Endothelial cell of umbilical vein (primary cell): ENCODE measurements around the gene C11orf58. TPM values are rescaled to one million over a fixed set of nuclear protein-coding genes. Genes with fewer than 3 reads are reported as not detected.

Experiments used
- BruUV-seq: library from RNA; stranded (reverse); fragments of 400-500 nt; replicated peaks from 2 replicates; lab custom pipeline; 2021; lab: Mats Ljungman, UMichigan
- CTCF ChIA-PET: fragments of 300-600, 350-600 bp; sonication (Branson Sonifier 250); formaldehyde crosslinking; loops from one replicate; lab custom pipeline; 2021; ENCODE audit warnings: antibody characterized with exemption, inconsistent platforms; lab: Charles Lee
- POLR2A ChIA-PET: fragments of 300-600, 350-600 bp; sonication (Branson Sonifier 250); formaldehyde crosslinking; loops from one replicate; lab custom pipeline; 2021; ENCODE audit warnings: antibody characterized with exemption, inconsistent platforms; lab: Charles Lee
- DNase-seq: peaks from one replicate; pipeline ENCODE4 v3.0.0-alpha.2; 2011; ENCODE audit warnings: low read depth, low spot score
- FAIRE-seq: peaks from 2 replicates; lab custom pipeline; 2011; peaks lifted over from hg19 to GRCh38; lab: Jason Lieb, UNC
- H2AFZ ChIP-seq: 2 replicates; pipeline ENCODE4 v1.6.0; 2012; ENCODE audit warnings: low read depth, low read length, control low read depth, inconsistent platforms
- H3K27ac ChIP-seq: 2 replicates; pipeline ENCODE4 v1.5.1; 2011; ENCODE audit warnings: low read depth, mild to moderate bottlenecking, control low read depth, low read length, moderate library complexity; ENCODE audit not compliant: insufficient read depth
- H3K27me3 ChIP-seq, 2 experiments: 2 replicates each; pipeline versions ENCODE4 v1.6.0 to v1.6.1; 2011; ENCODE audit warnings: low read length in 2 of 2, mixed read lengths in 1 of 2; ENCODE audit not compliant: control insufficient read depth in 2 of 2, insufficient read depth in 2 of 2
- H3K36me3 ChIP-seq, 2 experiments: 2 replicates in 1 of 2; 3 replicates in 1 of 2; pipeline ENCODE4 v1.5.1; 2011; ENCODE audit warnings: low read length in 2 of 2, mild to moderate bottlenecking in 1 of 2, moderate library complexity in 1 of 2; ENCODE audit not compliant: control insufficient read depth in 2 of 2, insufficient read depth in 2 of 2; ENCODE audit errors: extremely low read depth in 1 of 2
- H3K4me1 ChIP-seq: 3 replicates; pipeline ENCODE4 v1.5.1; 2011; ENCODE audit warnings: mild to moderate bottlenecking, low read length; ENCODE audit not compliant: control insufficient read depth, insufficient read depth; ENCODE audit errors: extremely low read depth
- H3K4me2 ChIP-seq: 2 replicates; pipeline ENCODE4 v1.6.1; 2011; ENCODE audit warnings: low read length, control low read depth, mixed read lengths; ENCODE audit not compliant: insufficient read depth
- H3K4me3 ChIP-seq, 3 experiments: fragments of 200-600 bp in 1 of 3; sonication (generic), shearing (Covaris generic) in 1 of 3; replicated peaks in 1 of 3; 2 replicates each; pipeline ENCODE4 v1.5.1; 2011 to 2016; ENCODE audit warnings: control low read depth in 3 of 3, low read length in 3 of 3, mild to moderate bottlenecking in 2 of 3, inconsistent platforms in 1 of 3, low read depth in 1 of 3, moderate library complexity in 1 of 3; ENCODE audit not compliant: insufficient read depth in 1 of 3
- H3K79me2 ChIP-seq: 2 replicates; pipeline ENCODE4 v1.6.0; 2012; ENCODE audit warnings: low read length, inconsistent platforms; ENCODE audit not compliant: control insufficient read depth, insufficient read depth
- H3K9ac ChIP-seq: replicated peaks from 2 replicates; pipeline ENCODE3; 2011; ENCODE audit warnings: low read length, control low read depth; ENCODE audit not compliant: insufficient read depth; ENCODE audit errors: extremely low read depth
- H3K9me1 ChIP-seq: replicated peaks from 3 replicates; pipeline ENCODE4 v1.6.0; 2011; ENCODE audit warnings: mild to moderate bottlenecking, low read length; ENCODE audit not compliant: control insufficient read depth, insufficient read depth; ENCODE audit errors: extremely low read depth
- H3K9me3 ChIP-seq: replicated peaks from 2 replicates; pipeline ENCODE4 v1.5.1; 2012; ENCODE audit warnings: low read length, inconsistent platforms; ENCODE audit not compliant: control insufficient read depth, insufficient read depth
- H4K20me1 ChIP-seq: replicated peaks from 2 replicates; pipeline ENCODE3; 2011; ENCODE audit warnings: mild to moderate bottlenecking, low read length; ENCODE audit not compliant: control insufficient read depth, insufficient read depth; ENCODE audit errors: extremely low read depth
- EZH2 ChIP-seq: IDR thresholded peaks from 2 replicates; pipeline ENCODE4 v1.6.1; 2012; ENCODE audit warnings: borderline replicate concordance, low read depth, mild to moderate bottlenecking, moderate library complexity, low read length, inconsistent platforms; ENCODE audit not compliant: severe bottlenecking
- FOS ChIP-seq: IDR thresholded peaks from 2 replicates; pipeline ENCODE4 v1.6.1; 2011; ENCODE audit warnings: mild to moderate bottlenecking, low read length, moderate library complexity, borderline replicate concordance; ENCODE audit not compliant: insufficient read depth
- GATA2 ChIP-seq: IDR thresholded peaks from 2 replicates; pipeline ENCODE4 v1.7.0; 2011; ENCODE audit warnings: low read depth, mild to moderate bottlenecking, moderate library complexity, mixed read lengths, low read length; ENCODE audit not compliant: insufficient read length, insufficient read depth
- JUN ChIP-seq: IDR thresholded peaks from 2 replicates; pipeline ENCODE4 v1.6.1; 2011; ENCODE audit warnings: borderline replicate concordance, low read depth; ENCODE audit not compliant: insufficient read length, insufficient read depth
- MYC ChIP-seq: IDR thresholded peaks from one replicate; pipeline ENCODE4 v1.6.1; 2011; ENCODE audit warnings: mild to moderate bottlenecking, low read depth, low read length
- POLR2A ChIP-seq: IDR thresholded peaks from 2 replicates; pipeline ENCODE4 v1.6.1; 2012; ENCODE audit warnings: low read depth, mild to moderate bottlenecking, control low read depth, low read length
- POLR2AphosphoS5 ChIP-seq: IDR thresholded peaks from 2 replicates; pipeline ENCODE4 v1.6.1; 2012; ENCODE audit warnings: low read depth, mild to moderate bottlenecking, control low read depth, low read length, moderate library complexity; ENCODE audit not compliant: insufficient read depth
- dilution Hi-C: fragments of 300-500 bp; cut with MboI; formaldehyde crosslinking; loops from one replicate; pipeline ENCODE4 v1.15.0; 2019; ENCODE audit warnings: low sequenced_read_pairs; ENCODE audit not compliant: extremely low pct_ligation_motif_present
- intact Hi-C: fragments of 100-400 bp; cut with micrococcal nuclease; formaldehyde crosslinking; loops from one replicate; pipeline ENCODE4 v1.10.0; 2022
- polyA plus RNA-seq, 4 experiments: library from polyadenylated mRNA; depleted of rRNA in 3 of 4; stranded (reverse) in 3 of 4; unstranded in 1 of 4; fragments of >200 nt; gene quantifications; 2 replicates each; pipeline versions ENCODE4 v1.2.1 to v1.2.3, GENCODE V29; 2011 to 2012; ENCODE audit warnings: missing spikeins in 1 of 4
- total RNA-seq: library from RNA; stranded (reverse); gene quantifications from 2 replicates; pipeline ENCODE4 v1.2.3, GENCODE V29; 2021
- TF ChIP-seq, protein P1 (sequence below): IDR thresholded peaks from 2 replicates; pipeline ENCODE4 v1.6.1; 2011; ENCODE audit not compliant: insufficient read depth, insufficient read length
- TF ChIP-seq, protein P2 (sequence below), 2 donors: IDR thresholded peaks; 1 replicate in 1 of 2; 2 replicates in 1 of 2; pipeline ENCODE4 v1.5.1; 2011; ENCODE audit warnings: low read length in 2 of 2, mild to moderate bottlenecking in 2 of 2, moderate library complexity in 2 of 2, control low read depth in 1 of 2, inconsistent platforms in 1 of 2, low read depth in 1 of 2; ENCODE audit not compliant: insufficient read depth in 1 of 2; ENCODE audit errors: extremely low read depth in 1 of 2

Gene C11orf58
- total and polyA plus RNA-seq, 2 donors (not counting 3 experiments of a cell fraction or from before 2014, with no cell fraction given) = 88.4 to 150 TPM

DNA sequence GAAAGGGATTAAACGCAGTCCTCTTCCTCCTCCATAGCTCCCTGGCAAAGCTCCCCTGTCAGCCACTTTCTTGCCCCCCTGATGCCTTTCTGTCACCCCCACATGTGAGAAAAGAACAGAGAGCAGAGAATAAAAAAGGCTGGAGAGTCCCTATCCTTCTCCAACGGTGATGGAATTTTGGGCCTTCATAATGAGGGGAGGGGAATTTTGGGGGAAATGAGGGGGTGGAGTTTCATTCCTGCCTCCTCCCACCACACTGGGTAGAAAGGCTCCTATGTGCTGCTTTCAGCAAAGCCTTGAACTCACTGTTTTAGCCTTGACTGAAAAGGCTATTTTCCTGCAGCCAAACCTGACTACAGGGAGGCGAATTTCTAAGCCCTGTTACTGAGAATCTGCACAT is 59.3 kb downstream of the C11orf58 start:
- Histone ChIP-seq H3K36me3 (no peaks in the 10 kb centered on the region), H3K27me3 (no peaks in the 10 kb centered on the region), H3K9me3 (no peaks in the 10 kb centered on the region), H3K4me3 (no peak overlapping the region), H3K79me2 (no peaks in the 10 kb centered on the region), H3K27ac (no peak overlapping the region), H4K20me1 (no peaks in the 10 kb centered on the region), H3K9ac (no peak overlapping the region), H3K4me1 (peaks cover 3% of the 10 kb centered on the region), H2AFZ (no peak overlapping the region), H3K4me2 (no peak overlapping the region), H3K9me1 (no peaks in the 10 kb centered on the region)
- TF ChIP-seq JUN = no peak
- TF ChIP-seq POLR2A = no peak
- no peak for DNase-seq
- dilution Hi-C loops (no loop called here), intact Hi-C loops (no loop called here)
- ChIA-PET CTCF (interaction anchor here (1.2 kb wide), 1 partner anchor 22 kb away, joined by 4 read pairs; no protein-coding TSS in a partner anchor), POLR2A (no interaction called here)
- FAIRE-seq = no peak
- BruUV-seq = no TSS peak

DNA sequence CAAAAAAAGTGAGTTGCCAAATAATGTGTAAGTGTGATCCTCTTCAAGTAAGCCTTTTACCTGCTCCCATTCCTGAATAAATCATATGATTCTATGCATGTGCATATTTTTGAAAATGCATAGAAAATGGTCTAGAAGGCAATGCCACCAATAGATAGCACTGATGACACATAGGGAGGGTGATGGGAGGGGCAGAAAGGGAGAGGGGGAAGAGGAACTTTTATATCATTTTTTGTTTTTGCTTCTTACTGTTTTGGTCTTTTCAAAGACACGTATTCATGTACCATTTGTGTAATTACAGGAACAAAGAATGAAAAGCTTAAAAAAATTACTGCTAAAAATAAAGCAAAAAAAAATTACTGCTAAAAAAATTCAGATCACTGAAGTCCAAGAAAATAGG is 60.8 kb downstream of the C11orf58 start:
- POLR2A ChIA-PET = no interaction called here
- CTCF ChIA-PET = interaction anchor here (1.0 kb wide), 1 partner anchor 21 kb away, joined by 3 read pairs; no protein-coding TSS in a partner anchor
- DNase-seq (no peak), FAIRE-seq (no peak)
- H3K79me2 ChIP-seq = no peaks in the 10 kb centered on the region
- H3K27me3 ChIP-seq = no peaks in the 10 kb centered on the region
- no peak overlapping the region for H3K4me2 ChIP-seq
- BruUV-seq = no TSS peak
- H3K9me1 ChIP-seq = no peaks in the 10 kb centered on the region
- intact Hi-C loops (no loop called here), dilution Hi-C loops (no loop called here)
- H3K4me1 ChIP-seq = peaks cover 4% of the 10 kb centered on the region
- H3K4me3 ChIP-seq = no peak overlapping the region
- H4K20me1 ChIP-seq = no peaks in the 10 kb centered on the region
- H2AFZ ChIP-seq = no peak overlapping the region
- no peak for TF ChIP-seq GATA2
- no peak for TF ChIP-seq FOS
- no peak for TF ChIP-seq POLR2AphosphoS5
- no peak for TF ChIP-seq MYC
- TF ChIP-seq, protein P1, sequence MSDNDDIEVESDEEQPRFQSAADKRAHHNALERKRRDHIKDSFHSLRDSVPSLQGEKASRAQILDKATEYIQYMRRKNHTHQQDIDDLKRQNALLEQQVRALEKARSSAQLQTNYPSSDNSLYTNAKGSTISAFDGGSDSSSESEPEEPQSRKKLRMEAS = no peak
- no peak for TF ChIP-seq JUN
- no peak for TF ChIP-seq EZH2
- TF ChIP-seq, protein P2, sequence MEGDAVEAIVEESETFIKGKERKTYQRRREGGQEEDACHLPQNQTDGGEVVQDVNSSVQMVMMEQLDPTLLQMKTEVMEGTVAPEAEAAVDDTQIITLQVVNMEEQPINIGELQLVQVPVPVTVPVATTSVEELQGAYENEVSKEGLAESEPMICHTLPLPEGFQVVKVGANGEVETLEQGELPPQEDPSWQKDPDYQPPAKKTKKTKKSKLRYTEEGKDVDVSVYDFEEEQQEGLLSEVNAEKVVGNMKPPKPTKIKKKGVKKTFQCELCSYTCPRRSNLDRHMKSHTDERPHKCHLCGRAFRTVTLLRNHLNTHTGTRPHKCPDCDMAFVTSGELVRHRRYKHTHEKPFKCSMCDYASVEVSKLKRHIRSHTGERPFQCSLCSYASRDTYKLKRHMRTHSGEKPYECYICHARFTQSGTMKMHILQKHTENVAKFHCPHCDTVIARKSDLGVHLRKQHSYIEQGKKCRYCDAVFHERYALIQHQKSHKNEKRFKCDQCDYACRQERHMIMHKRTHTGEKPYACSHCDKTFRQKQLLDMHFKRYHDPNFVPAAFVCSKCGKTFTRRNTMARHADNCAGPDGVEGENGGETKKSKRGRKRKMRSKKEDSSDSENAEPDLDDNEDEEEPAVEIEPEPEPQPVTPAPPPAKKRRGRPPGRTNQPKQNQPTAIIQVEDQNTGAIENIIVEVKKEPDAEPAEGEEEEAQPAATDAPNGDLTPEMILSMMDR (IDR thresholded peaks at IDR 0.05; ENCODE audit: extremely low read depth in 1 of 2, insufficient read depth in 1 of 2, low read depth in 1 of 2, low read length in 2 of 2) = no peak
- TF ChIP-seq POLR2A = no peak
- no peak overlapping the region for H3K9ac ChIP-seq
- no peaks in the 10 kb centered on the region for H3K36me3 ChIP-seq
- H3K27ac ChIP-seq = no peak overlapping the region
- H3K9me3 ChIP-seq = no peaks in the 10 kb centered on the region
